DOHH2 (cell line): ENCODE data around the gene ZBTB40.

Experiments
- H3F3A ChIP-seq: fragments of 200-600 bp; sonication (generic), shearing (Covaris generic); 2 replicates; pipeline ENCODE4 v1.6.0; 2016; ENCODE audit warnings: antibody characterized with exemption, mild to moderate bottlenecking; ENCODE audit not compliant: control insufficient read depth, insufficient read depth
- H3K27ac ChIP-seq: fragments of 200-600 bp; sonication (generic); 2 replicates; pipeline ENCODE4 v1.5.1; 2014; ENCODE audit warnings: low read depth, mild to moderate bottlenecking, low read length, moderate library complexity
- H3K27me3 ChIP-seq: fragments of 200-600 bp; sonication (generic); 2 replicates; pipeline ENCODE4 v1.6.1; 2014; ENCODE audit warnings: mild to moderate bottlenecking, low read length, mixed read lengths; ENCODE audit not compliant: control insufficient read depth
- H3K36me3 ChIP-seq: fragments of 200-600 bp; sonication (generic); 2 replicates; pipeline ENCODE4 v1.6.1; 2014; ENCODE audit warnings: mild to moderate bottlenecking, low read length, moderate library complexity, mixed read lengths; ENCODE audit not compliant: control insufficient read depth
- H3K4me1 ChIP-seq: fragments of 200-600 bp; sonication (generic); 2 replicates; pipeline ENCODE4 v1.6.1; 2014; ENCODE audit warnings: mild to moderate bottlenecking, low read length, mixed read lengths; ENCODE audit not compliant: control insufficient read depth
- H3K4me2 ChIP-seq: fragments of 200-600 bp; sonication (generic); 2 replicates; pipeline ENCODE4 v1.6.0; 2014; ENCODE audit warnings: mild to moderate bottlenecking, low read length, moderate library complexity
- H3K4me3 ChIP-seq: fragments of 200-600 bp; sonication (generic); 2 replicates; pipeline ENCODE4 v1.5.1; 2014; ENCODE audit warnings: mild to moderate bottlenecking, low read length, mixed read lengths
- H3K79me2 ChIP-seq: fragments of 200-600 bp; sonication (generic); 2 replicates; pipeline ENCODE4 v1.6.1; 2014; ENCODE audit warnings: mild to moderate bottlenecking, low read length, mixed read lengths; ENCODE audit not compliant: control insufficient read depth
- H3K9me2 ChIP-seq: fragments of 200-600 bp; sonication (generic); replicated peaks from 2 replicates; pipeline ENCODE4 v1.6.1; 2014; ENCODE audit warnings: mild to moderate bottlenecking, low read length, mixed read lengths; ENCODE audit not compliant: control insufficient read depth
- H3K9me3 ChIP-seq: fragments of 200-600 bp; sonication (generic); 2 replicates; pipeline ENCODE4 v1.6.1; 2014; ENCODE audit warnings: antibody characterized with exemption, low read length, mixed read lengths; ENCODE audit not compliant: control insufficient read depth, insufficient read depth
- H4K20me1 ChIP-seq: fragments of 200-600 bp; sonication (generic); 2 replicates; pipeline ENCODE4 v1.6.0; 2014; ENCODE audit warnings: low read depth, mild to moderate bottlenecking, antibody characterized with exemption, low read length, moderate library complexity; ENCODE audit not compliant: control insufficient read depth, insufficient read depth
- EZH2phosphoT487 ChIP-seq: fragments of 200-600 bp; sonication (generic); IDR thresholded peaks from 2 replicates; pipeline ENCODE4 v1.6.1; 2017; ENCODE audit warnings: borderline replicate concordance, mild to moderate bottlenecking, antibody characterized with exemption, low read length, moderate library complexity, mixed read lengths
- TF ChIP-seq, protein P1 (sequence below): fragments of 200-600 bp; sonication (generic); IDR thresholded peaks from one replicate; pipeline ENCODE4 v1.5.1; 2014; ENCODE audit warnings: antibody characterized with exemption, mild to moderate bottlenecking, low read depth, low read length; ENCODE audit not compliant: poor library complexity, severe bottlenecking

Gene ZBTB40

DNA sequence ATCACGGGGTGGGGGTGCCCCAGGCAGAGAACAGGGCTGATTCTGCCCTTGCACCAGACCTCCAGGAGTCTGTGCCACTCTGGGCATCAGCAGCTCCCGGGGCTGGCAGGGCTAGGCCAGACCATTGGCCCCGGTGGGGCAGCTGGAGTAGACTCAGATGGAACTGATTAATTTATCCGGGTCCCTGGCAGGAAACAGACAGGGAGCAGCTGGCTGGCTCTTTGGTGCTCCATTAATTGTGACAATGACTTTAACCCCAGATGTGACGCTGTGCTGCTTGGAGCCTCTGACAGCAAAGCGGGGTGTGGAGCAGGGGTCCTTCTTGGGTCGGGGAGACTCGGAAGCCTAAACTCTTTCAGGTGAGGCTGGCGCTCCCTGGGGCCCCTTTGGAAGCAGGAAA is 121.2 kb downstream of the ZBTB40 start:
- H3K4me1 ChIP-seq: no peaks in the 10 kb centered on the region
- no peaks in the 10 kb centered on the region for H3K27me3 ChIP-seq
- no peak overlapping the region for H3K27ac ChIP-seq
- H3F3A ChIP-seq: peaks cover 3% of the 10 kb centered on the region
- H3K9me3 ChIP-seq: peaks cover 15% of the 10 kb centered on the region
- H3K4me2 ChIP-seq: no peak overlapping the region
- H4K20me1 ChIP-seq: no peaks in the 10 kb centered on the region
- H3K9me2 ChIP-seq: no peaks in the 10 kb centered on the region
- TF ChIP-seq EZH2phosphoT487: no peak
- TF ChIP-seq, protein P1, sequence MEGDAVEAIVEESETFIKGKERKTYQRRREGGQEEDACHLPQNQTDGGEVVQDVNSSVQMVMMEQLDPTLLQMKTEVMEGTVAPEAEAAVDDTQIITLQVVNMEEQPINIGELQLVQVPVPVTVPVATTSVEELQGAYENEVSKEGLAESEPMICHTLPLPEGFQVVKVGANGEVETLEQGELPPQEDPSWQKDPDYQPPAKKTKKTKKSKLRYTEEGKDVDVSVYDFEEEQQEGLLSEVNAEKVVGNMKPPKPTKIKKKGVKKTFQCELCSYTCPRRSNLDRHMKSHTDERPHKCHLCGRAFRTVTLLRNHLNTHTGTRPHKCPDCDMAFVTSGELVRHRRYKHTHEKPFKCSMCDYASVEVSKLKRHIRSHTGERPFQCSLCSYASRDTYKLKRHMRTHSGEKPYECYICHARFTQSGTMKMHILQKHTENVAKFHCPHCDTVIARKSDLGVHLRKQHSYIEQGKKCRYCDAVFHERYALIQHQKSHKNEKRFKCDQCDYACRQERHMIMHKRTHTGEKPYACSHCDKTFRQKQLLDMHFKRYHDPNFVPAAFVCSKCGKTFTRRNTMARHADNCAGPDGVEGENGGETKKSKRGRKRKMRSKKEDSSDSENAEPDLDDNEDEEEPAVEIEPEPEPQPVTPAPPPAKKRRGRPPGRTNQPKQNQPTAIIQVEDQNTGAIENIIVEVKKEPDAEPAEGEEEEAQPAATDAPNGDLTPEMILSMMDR: no peak
- no peaks in the 10 kb centered on the region for H3K36me3 ChIP-seq
- H3K79me2 ChIP-seq: no peaks in the 10 kb centered on the region
- H3K4me3 ChIP-seq: no peak overlapping the region

DNA sequence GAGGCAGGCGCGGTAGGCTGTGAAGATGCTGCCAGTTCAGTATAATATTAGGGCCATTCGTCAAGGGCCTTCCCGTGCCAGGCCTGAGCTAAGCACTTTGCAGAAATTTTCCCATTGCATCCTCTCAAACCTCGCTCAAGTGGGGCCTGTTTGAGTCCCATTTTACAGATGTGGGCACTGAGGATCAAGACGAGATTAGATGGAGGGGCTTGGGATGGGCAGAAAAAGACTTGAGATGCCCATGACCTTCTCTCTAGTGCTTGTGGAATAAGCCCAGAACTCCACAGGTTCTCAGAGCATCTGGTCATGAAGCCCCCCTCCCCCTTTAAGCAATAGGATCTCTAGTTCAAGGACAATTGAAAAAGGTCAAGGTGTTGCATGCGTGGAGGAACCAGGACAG is 121.6 kb downstream of the ZBTB40 start:
- H3F3A ChIP-seq: peaks cover 7% of the 10 kb centered on the region
- TF ChIP-seq EZH2phosphoT487: no peak
- TF ChIP-seq, protein P1: no peak
- no peaks in the 10 kb centered on the region for H3K9me2 ChIP-seq
- no peaks in the 10 kb centered on the region for H3K36me3 ChIP-seq
- no peak overlapping the region for H3K27ac ChIP-seq
- H3K4me3 ChIP-seq: no peak overlapping the region
- no peaks in the 10 kb centered on the region for H3K27me3 ChIP-seq
- no peaks in the 10 kb centered on the region for H3K79me2 ChIP-seq
- H4K20me1 ChIP-seq: no peaks in the 10 kb centered on the region
- H3K9me3 ChIP-seq: peaks cover 19% of the 10 kb centered on the region
- H3K4me2 ChIP-seq: no peak overlapping the region
- H3K4me1 ChIP-seq: no peaks in the 10 kb centered on the region

DNA sequence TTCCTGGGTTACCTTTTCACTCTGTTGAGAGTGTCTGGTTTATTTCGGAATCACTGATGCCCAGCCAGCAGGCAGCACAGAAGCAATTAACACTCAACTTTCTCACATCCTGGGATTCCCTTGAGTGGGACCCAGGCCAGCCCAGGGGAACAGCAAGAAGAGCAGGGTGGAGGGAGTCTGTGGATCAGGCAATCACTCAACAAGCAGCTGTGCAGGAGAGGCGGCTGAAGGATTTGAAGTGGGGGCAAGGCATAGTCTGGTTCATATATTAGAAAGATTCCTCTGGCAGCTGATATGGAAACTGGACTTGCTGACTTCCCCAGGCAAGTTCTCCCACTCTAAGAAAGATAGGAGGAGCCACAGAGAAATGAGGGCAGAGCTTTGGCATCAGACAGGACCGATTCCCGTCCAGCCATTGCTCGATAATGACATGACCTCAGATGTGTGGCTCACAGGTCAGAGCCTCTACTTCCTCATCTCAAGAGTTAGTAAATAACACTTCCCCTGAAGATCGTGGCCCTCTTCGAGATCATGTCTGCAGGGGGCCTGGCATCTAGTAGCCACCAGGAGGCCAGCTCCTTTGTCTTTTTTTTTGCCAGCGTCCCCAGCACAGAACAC is 124.0 kb downstream of the ZBTB40 start:
- Histone ChIP-seq H3K4me3 (no peak overlapping the region), H3K4me1 (no peaks in the 10 kb centered on the region), H3K27ac (no peak overlapping the region), H3K9me3 (peaks cover 34% of the 10 kb centered on the region), H3K9me2 (no peaks in the 10 kb centered on the region), H3K4me2 (no peak overlapping the region), H3K79me2 (no peaks in the 10 kb centered on the region), H3K27me3 (no peaks in the 10 kb centered on the region), H3K36me3 (no peaks in the 10 kb centered on the region), H4K20me1 (no peaks in the 10 kb centered on the region), H3F3A (peaks cover 21% of the 10 kb centered on the region)
- TF ChIP-seq EZH2phosphoT487: no peak
- TF ChIP-seq, protein P1: no peak
